HEK293 (cell line): ENCODE measurements around the gene TRIM44.

Source experiments
- FEZF1 ChIP-seq: fragments of 450-650 bp; formaldehyde crosslinking; IDR thresholded peaks from 2 replicates; pipeline ENCODE4 v1.5.1; 2016; ENCODE audit warnings: missing biosample characterization, missing genetic modification characterization
- HOXD13 ChIP-seq: sonication (generic); formaldehyde crosslinking; IDR thresholded peaks from 2 replicates; pipeline ENCODE4 v1.8.0; 2022; ENCODE audit warnings: missing genetic modification reagents, borderline replicate concordance
- KLF8 ChIP-seq: fragments of 450-650 bp; formaldehyde crosslinking; IDR thresholded peaks from 2 replicates; pipeline ENCODE4 v1.5.1; 2016; ENCODE audit warnings: missing biosample characterization, missing genetic modification characterization
- PRDM2 ChIP-seq: fragments of 450-650 bp; formaldehyde crosslinking; IDR thresholded peaks from 2 replicates; pipeline ENCODE4 v1.5.1; 2016; ENCODE audit warnings: missing biosample characterization, missing genetic modification characterization, borderline replicate concordance
- PRDM6 ChIP-seq: fragments of 450-650 bp; formaldehyde crosslinking; IDR thresholded peaks from 2 replicates; pipeline ENCODE4 v1.5.1; 2017; ENCODE audit warnings: missing biosample characterization, missing genetic modification characterization
- ZBTB11 ChIP-seq: fragments of 450-650 bp; formaldehyde crosslinking; conservative IDR thresholded peaks from 2 replicates; pipeline ENCODE4 v1.5.1; 2016; ENCODE audit warnings: low read depth, missing biosample characterization, missing genetic modification characterization
- ZFHX2 ChIP-seq: fragments of 450-650 bp; formaldehyde crosslinking; conservative IDR thresholded peaks from 2 replicates; pipeline ENCODE4 v1.5.1; 2016; ENCODE audit warnings: missing biosample characterization, missing genetic modification characterization
- ZNF10 ChIP-seq: fragments of 450-650 bp; formaldehyde crosslinking; IDR thresholded peaks from 2 replicates; pipeline ENCODE4 v1.5.1; 2017; ENCODE audit warnings: missing biosample characterization, missing genetic modification characterization
- ZNF140 ChIP-seq: fragments of 450-650 bp; formaldehyde crosslinking; IDR thresholded peaks from 2 replicates; pipeline ENCODE4 v1.5.1; 2016; ENCODE audit warnings: missing biosample characterization, missing genetic modification characterization
- ZNF16 ChIP-seq: fragments of 450-650 bp; formaldehyde crosslinking; IDR thresholded peaks from 2 replicates; pipeline ENCODE4 v1.5.1; 2016; ENCODE audit warnings: low read depth, missing biosample characterization, missing genetic modification characterization
- ZNF169 ChIP-seq: fragments of 450-650 bp; formaldehyde crosslinking; IDR thresholded peaks from 2 replicates; pipeline ENCODE4 v1.5.1; 2016; ENCODE audit warnings: missing biosample characterization, missing genetic modification characterization
- ZNF214 ChIP-seq: fragments of 450-650 bp; formaldehyde crosslinking; IDR thresholded peaks from 2 replicates; pipeline ENCODE4 v1.5.1; 2017; ENCODE audit warnings: missing biosample characterization, mild to moderate bottlenecking, missing genetic modification characterization, borderline replicate concordance
- ZNF24 ChIP-seq: fragments of 450-650 bp; formaldehyde crosslinking; IDR thresholded peaks from 2 replicates; pipeline ENCODE4 v1.5.1; 2016; ENCODE audit warnings: missing biosample characterization, missing genetic modification characterization
- ZNF266 ChIP-seq: fragments of 450-650 bp; formaldehyde crosslinking; IDR thresholded peaks from 2 replicates; pipeline ENCODE4 v1.5.1; 2016; ENCODE audit warnings: missing biosample characterization, missing genetic modification characterization, low read depth
- ZNF292 ChIP-seq: fragments of 450-650 bp; formaldehyde crosslinking; IDR thresholded peaks from 2 replicates; pipeline ENCODE4 v1.5.1; 2016; ENCODE audit warnings: low read depth, missing biosample characterization, missing genetic modification characterization, borderline replicate concordance
- ZNF311 ChIP-seq: fragments of 450-650 bp; formaldehyde crosslinking; IDR thresholded peaks from 2 replicates; pipeline ENCODE4 v1.5.1; 2017; ENCODE audit warnings: missing biosample characterization, missing genetic modification characterization, borderline replicate concordance
- ZNF350 ChIP-seq: fragments of 450-650 bp; formaldehyde crosslinking; IDR thresholded peaks from 2 replicates; pipeline ENCODE4 v1.5.0; 2017; ENCODE audit warnings: missing biosample characterization, mild to moderate bottlenecking, missing genetic modification characterization
- ZNF48 ChIP-seq: fragments of 450-650 bp; formaldehyde crosslinking; IDR thresholded peaks from 2 replicates; pipeline ENCODE4 v1.5.1; 2016; ENCODE audit warnings: missing biosample characterization, missing genetic modification characterization
- ZNF560 ChIP-seq: fragments of 450-650 bp; formaldehyde crosslinking; IDR thresholded peaks from 2 replicates; pipeline ENCODE4 v1.5.1; 2017; ENCODE audit warnings: missing biosample characterization, missing genetic modification characterization, borderline replicate concordance
- ZNF585B ChIP-seq: fragments of 450-650 bp; formaldehyde crosslinking; IDR thresholded peaks from 2 replicates; pipeline ENCODE4 v1.5.1; 2016; ENCODE audit warnings: missing biosample characterization, missing genetic modification characterization
- ZNF610 ChIP-seq: fragments of 450-650 bp; formaldehyde crosslinking; IDR thresholded peaks from 2 replicates; pipeline ENCODE4 v1.5.1; 2016; ENCODE audit warnings: missing biosample characterization, missing genetic modification characterization, borderline replicate concordance
- ZNF621 ChIP-seq: fragments of 450-650 bp; formaldehyde crosslinking; IDR thresholded peaks from 2 replicates; pipeline ENCODE4 v1.5.1; 2017; ENCODE audit warnings: missing biosample characterization, missing genetic modification characterization
- ZNF626 ChIP-seq: fragments of 450-650 bp; sonication (Bioruptor Pico); formaldehyde crosslinking; IDR thresholded peaks from 2 replicates; pipeline ENCODE4 v1.5.1; 2018; ENCODE audit warnings: missing biosample characterization, missing genetic modification characterization, inconsistent platforms
- ZNF76 ChIP-seq: fragments of 450-650 bp; formaldehyde crosslinking; IDR thresholded peaks from 2 replicates; pipeline ENCODE4; 2016; ENCODE audit warnings: low read depth, missing biosample characterization, missing genetic modification characterization, borderline replicate concordance
- ZNF777 ChIP-seq: fragments of 450-650 bp; formaldehyde crosslinking; IDR thresholded peaks from 2 replicates; pipeline ENCODE4 v1.5.1; 2017; ENCODE audit warnings: missing biosample characterization, missing genetic modification characterization, borderline replicate concordance
- TF ChIP-seq, protein P1 (sequence below): fragments of 450-650 bp; formaldehyde crosslinking; IDR thresholded peaks from 2 replicates; pipeline ENCODE4 v1.5.1; 2017; ENCODE audit warnings: missing biosample characterization, missing genetic modification characterization
- TF ChIP-seq, protein P2 (sequence below): fragments of 450-650 bp; formaldehyde crosslinking; IDR thresholded peaks from 2 replicates; pipeline ENCODE4 v1.5.1; 2016; ENCODE audit warnings: missing biosample characterization, missing genetic modification characterization

The TRIM44 gene

GRCh38 chr11:35629914-35630313 lies 32.7 kb upstream of the TRIM44 start (continued):
- TF ChIP-seq ZNF140 (no peak), HOXD13 (peak; percentile 81; the same call in 1 of the 2 replicates), ZNF626 (tag by site-specific recombination) (no peak), ZNF292 (tag by site-specific recombination) (no peak), ZNF10 (tag by site-specific recombination) (no peak; the same call in 1 of the 2 replicates), ZNF48 (no peak), ZNF777 (tag by site-specific recombination) (no peak), ZNF560 (tag by site-specific recombination) (no peak), ZNF16 (tag by site-specific recombination) (no peak), ZNF169 (tag by site-specific recombination) (no peak), ZNF621 (tag by site-specific recombination) (no peak), ZNF24 (peak; percentile 89), ZNF610 (no peak), ZNF214 (tag by site-specific recombination) (no peak), FEZF1 (tag by site-specific recombination) (peak; percentile 31; the same call in 1 of the 2 replicates), ZNF266 (tag by site-specific recombination) (no peak), PRDM2 (no peak), ZNF585B (tag by site-specific recombination) (no peak), ZNF76 (tag by site-specific recombination) (no peak), ZNF350 (tag by site-specific recombination) (no peak), PRDM6 (tag by site-specific recombination) (peak; percentile 56; the same call in 1 of the 2 replicates), ZNF311 (tag by site-specific recombination) (no peak), ZBTB11 (tag by site-specific recombination) (no peak), ZFHX2 (no peak), KLF8 (tag by site-specific recombination) (peak; percentile 86)
- TF ChIP-seq, protein P1, sequence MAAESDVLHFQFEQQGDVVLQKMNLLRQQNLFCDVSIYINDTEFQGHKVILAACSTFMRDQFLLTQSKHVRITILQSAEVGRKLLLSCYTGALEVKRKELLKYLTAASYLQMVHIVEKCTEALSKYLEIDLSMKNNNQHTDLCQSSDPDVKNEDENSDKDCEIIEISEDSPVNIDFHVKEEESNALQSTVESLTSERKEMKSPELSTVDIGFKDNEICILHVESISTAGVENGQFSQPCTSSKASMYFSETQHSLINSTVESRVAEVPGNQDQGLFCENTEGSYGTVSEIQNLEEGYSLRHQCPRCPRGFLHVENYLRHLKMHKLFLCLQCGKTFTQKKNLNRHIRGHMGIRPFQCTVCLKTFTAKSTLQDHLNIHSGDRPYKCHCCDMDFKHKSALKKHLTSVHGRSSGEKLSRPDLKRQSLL (tag by site-specific recombination) = no peak
- TF ChIP-seq, protein P2, sequence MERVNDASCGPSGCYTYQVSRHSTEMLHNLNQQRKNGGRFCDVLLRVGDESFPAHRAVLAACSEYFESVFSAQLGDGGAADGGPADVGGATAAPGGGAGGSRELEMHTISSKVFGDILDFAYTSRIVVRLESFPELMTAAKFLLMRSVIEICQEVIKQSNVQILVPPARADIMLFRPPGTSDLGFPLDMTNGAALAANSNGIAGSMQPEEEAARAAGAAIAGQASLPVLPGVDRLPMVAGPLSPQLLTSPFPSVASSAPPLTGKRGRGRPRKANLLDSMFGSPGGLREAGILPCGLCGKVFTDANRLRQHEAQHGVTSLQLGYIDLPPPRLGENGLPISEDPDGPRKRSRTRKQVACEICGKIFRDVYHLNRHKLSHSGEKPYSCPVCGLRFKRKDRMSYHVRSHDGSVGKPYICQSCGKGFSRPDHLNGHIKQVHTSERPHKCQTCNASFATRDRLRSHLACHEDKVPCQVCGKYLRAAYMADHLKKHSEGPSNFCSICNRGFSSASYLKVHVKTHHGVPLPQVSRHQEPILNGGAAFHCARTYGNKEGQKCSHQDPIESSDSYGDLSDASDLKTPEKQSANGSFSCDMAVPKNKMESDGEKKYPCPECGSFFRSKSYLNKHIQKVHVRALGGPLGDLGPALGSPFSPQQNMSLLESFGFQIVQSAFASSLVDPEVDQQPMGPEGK (tag by site-specific recombination) = no peak
